ENCODE data around the gene ANKRA2. TPM values are rescaled to one million over a fixed set of nuclear protein-coding genes. Genes with fewer than 3 reads are reported as not detected.
A peak's percentile ranks its signal among the peaks of the same experiment; 100 is the strongest.

Gene ANKRA2
- total and polyA plus RNA-seq, 9 donors = 22.3 to 44.2 (median 25.5) TPM

DNA sequence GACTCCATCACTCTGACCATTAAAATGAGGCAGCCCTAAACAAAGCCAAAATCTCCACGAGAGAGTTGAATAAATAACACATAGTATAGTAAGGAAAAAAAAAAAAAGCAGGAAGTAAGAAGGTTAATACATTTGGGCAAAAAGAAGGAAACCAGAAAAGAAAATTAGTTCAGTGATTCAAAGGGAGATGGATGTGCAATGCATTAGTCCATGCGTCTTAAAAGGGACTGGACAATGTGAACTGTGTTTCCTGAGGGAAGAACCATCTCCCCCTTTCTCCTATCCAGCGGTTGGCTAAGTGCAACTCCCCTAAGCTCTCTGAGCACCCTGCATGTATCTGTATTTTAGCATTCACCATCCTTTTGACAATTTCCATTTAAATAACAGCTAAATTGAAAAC lies 1.4 kb downstream of the ANKRA2 start:
- intact Hi-C loops (cut with DNase I) = no loop called here

DNA sequence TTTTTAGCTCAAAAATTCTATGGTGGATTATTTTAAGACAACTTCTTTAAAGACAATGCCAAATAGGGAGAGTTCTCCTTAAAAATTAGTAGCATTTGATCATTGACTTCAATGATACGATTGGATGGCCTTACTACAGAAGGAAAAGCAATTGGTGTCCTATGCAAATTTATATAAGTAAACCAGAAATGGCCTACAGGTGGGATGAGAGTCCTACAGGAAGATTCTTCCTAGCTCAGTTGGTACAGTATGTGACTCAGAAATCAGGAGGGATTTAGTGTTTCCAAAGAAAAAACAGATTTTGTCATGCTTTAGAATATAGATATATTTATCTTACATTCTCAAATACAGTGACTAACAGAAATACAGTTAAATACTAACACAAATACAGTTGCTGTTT lies 6.5 kb downstream of the ANKRA2 start:
- no peaks in the 10 kb centered on the region for H3K27me3 ChIP-seq
- H3K4me3 ChIP-seq = no peak overlapping the region
- DNase-seq = no peak
- TF ChIP-seq POLR2A (IDR thresholded peaks at IDR 0.05) = no peak
- TF ChIP-seq, protein P1, sequence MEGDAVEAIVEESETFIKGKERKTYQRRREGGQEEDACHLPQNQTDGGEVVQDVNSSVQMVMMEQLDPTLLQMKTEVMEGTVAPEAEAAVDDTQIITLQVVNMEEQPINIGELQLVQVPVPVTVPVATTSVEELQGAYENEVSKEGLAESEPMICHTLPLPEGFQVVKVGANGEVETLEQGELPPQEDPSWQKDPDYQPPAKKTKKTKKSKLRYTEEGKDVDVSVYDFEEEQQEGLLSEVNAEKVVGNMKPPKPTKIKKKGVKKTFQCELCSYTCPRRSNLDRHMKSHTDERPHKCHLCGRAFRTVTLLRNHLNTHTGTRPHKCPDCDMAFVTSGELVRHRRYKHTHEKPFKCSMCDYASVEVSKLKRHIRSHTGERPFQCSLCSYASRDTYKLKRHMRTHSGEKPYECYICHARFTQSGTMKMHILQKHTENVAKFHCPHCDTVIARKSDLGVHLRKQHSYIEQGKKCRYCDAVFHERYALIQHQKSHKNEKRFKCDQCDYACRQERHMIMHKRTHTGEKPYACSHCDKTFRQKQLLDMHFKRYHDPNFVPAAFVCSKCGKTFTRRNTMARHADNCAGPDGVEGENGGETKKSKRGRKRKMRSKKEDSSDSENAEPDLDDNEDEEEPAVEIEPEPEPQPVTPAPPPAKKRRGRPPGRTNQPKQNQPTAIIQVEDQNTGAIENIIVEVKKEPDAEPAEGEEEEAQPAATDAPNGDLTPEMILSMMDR (IDR thresholded peaks at IDR 0.05) = no peak
- no peak for TF ChIP-seq EP300 (IDR thresholded peaks at IDR 0.05)
- no peaks in the 10 kb centered on the region for H3K36me3 ChIP-seq
- WGBS, 3 donors = 72 to 88% (median 78%) methylated on average over 1 of the region's 1 CpG
- no peak overlapping the region for H3K27ac ChIP-seq
- intact Hi-C loops (cut with DNase I) = no loop called here
- peaks cover 2% of the 10 kb centered on the region for H3K4me1 ChIP-seq (ENCODE audit: insufficient read depth)
- H3K9me3 ChIP-seq = no peaks in the 10 kb centered on the region

More for the DNA sequence above, 1.4 kb downstream of the ANKRA2 start:
- TF ChIP-seq POLR2A (IDR thresholded peaks at IDR 0.05) = no peak
- TF ChIP-seq, protein P1 (IDR thresholded peaks at IDR 0.05) = no peak
- H3K27me3 ChIP-seq = no peaks in the 10 kb centered on the region
- H3K9me3 ChIP-seq = no peaks in the 10 kb centered on the region
- no peak for DNase-seq
- 12 to 19% (median 15%) methylated on average over 3 of the region's 3 CpGs for WGBS, 3 donors
- H3K36me3 ChIP-seq = no peaks in the 10 kb centered on the region
- no peak overlapping the region for H3K27ac ChIP-seq
- peak overlapping the region; percentile 63 for H3K4me3 ChIP-seq
- peaks cover 5% of the 10 kb centered on the region for H3K4me1 ChIP-seq (ENCODE audit: insufficient read depth)

DNA sequence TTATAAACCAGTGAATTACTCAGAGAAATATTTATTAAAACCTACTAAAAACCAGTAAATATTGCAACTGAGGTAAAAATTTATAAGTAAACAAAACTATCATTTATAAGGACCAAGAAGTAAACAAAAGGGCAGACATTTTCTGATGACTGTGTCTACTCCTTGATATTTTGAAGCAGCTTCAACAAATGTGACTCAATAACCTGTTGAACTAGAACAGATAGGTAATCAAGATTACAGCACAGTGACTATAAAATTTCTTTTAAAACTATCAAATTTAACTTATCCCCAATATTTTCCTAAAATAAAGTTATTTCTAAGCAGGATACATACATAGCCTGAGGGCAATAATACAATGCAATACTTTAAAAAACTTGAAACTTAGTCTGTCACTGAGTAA lies 12.8 kb downstream of the ANKRA2 start:
- H3K27me3 ChIP-seq = no peaks in the 10 kb centered on the region
- no peak for TF ChIP-seq EP300 (IDR thresholded peaks at IDR 0.05)
- TF ChIP-seq, protein P1 (IDR thresholded peaks at IDR 0.05) = no peak
- TF ChIP-seq POLR2A (IDR thresholded peaks at IDR 0.05) = no peak
- intact Hi-C loops (cut with DNase I) = loop anchor here in 1 of 4 donors (5.0 kb wide), 1 partner anchor 1095 kb away; no protein-coding TSS in a partner anchor
- H3K27ac ChIP-seq = no peak overlapping the region
- H3K9me3 ChIP-seq = no peaks in the 10 kb centered on the region
- DNase-seq = no peak
- no peaks in the 10 kb centered on the region for H3K36me3 ChIP-seq
- no peaks in the 10 kb centered on the region for H3K4me1 ChIP-seq (ENCODE audit: insufficient read depth)
- no peak overlapping the region for H3K4me3 ChIP-seq

DNA sequence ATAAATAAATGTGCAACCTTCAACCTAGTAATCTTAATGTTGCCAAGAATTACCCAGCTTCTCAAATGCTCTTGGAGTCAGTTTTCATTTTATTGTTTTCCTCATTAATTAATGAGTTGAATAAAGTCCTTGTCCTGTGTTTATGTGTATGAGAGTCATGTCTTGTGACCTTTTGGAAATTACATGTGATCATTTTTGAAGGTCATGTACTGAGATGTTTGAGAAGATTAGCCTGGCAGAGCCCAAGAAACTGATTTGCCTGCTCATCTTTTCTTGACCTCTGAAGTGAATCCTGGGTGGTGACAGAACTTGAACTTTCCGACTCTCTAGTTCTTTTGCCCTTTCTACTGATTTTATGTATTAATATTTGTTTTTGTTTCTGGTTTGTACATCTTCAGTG lies 15.4 kb downstream of the ANKRA2 start:
- H3K27me3 ChIP-seq = no peaks in the 10 kb centered on the region
- intact Hi-C loops (cut with DNase I) = loop anchor here in 1 of 4 donors (5.0 kb wide), 1 partner anchor 1097 kb away; no protein-coding TSS in a partner anchor
- no peaks in the 10 kb centered on the region for H3K9me3 ChIP-seq
- H3K4me3 ChIP-seq = no peak overlapping the region
- no peaks in the 10 kb centered on the region for H3K36me3 ChIP-seq
- no peak for DNase-seq
- TF ChIP-seq EP300 (IDR thresholded peaks at IDR 0.05) = no peak
- no peak for TF ChIP-seq POLR2A (IDR thresholded peaks at IDR 0.05)
- TF ChIP-seq, protein P1 (IDR thresholded peaks at IDR 0.05) = no peak
- WGBS, 3 donors = 75 to 78% (median 75%) methylated on average over 1 of the region's 1 CpG
- H3K4me1 ChIP-seq (ENCODE audit: insufficient read depth) = no peaks in the 10 kb centered on the region
- H3K27ac ChIP-seq = no peak overlapping the region

Measured in ovary (tissue), 9 donors.